ENCODE data around the gene ARHGAP6. TPM values are rescaled to one million over a fixed set of nuclear protein-coding genes. Genes with fewer than 3 reads are reported as not detected.
A peak's percentile ranks its signal among the peaks of the same experiment; 100 is the strongest.

ARHGAP6 gene
- total and polyA plus RNA-seq, 9 of the 15 experiments (the other 6 are each of a cell fraction or from before 2014, with no cell fraction given) = 12.5 to 63.6 (median 41.8) TPM

- Histone ChIP-seq H3K79me2 (ENCODE audit: control insufficient read depth, insufficient read depth, low read length) (peaks cover 31% of the 10 kb centered on the region), H3K4me1 (replicated peaks in 1 of 2; ENCODE audit: control insufficient read depth in 2 of 2, insufficient read depth in 2 of 2, low read length in 2 of 2) (peaks cover 0 to 9% of the 10 kb centered on the region in 2 experiments; a peak in 2 of 5 replicates), H3K9ac (ENCODE audit: insufficient read depth in 1 of 2, low read depth in 2 of 2, low read length in 2 of 2) (no peak overlapping the region), H3K27me3 (ENCODE audit: control insufficient read depth in 2 of 2, insufficient read depth in 2 of 2, low read length in 2 of 2) (no peaks in the 10 kb centered on the region), H3K9me1 (ENCODE audit: control insufficient read depth, insufficient read depth, low read length) (no peaks in the 10 kb centered on the region), H3K4me3 (no peak overlapping the region), H2AFZ (ENCODE audit: low read depth, low read length) (no peak overlapping the region), H4K20me1 (replicated peaks; ENCODE audit: control insufficient read depth, insufficient read depth, low read length) (no peaks in the 10 kb centered on the region), H3K27ac (ENCODE audit: extremely low read depth, low read depth, low read length) (no peak overlapping the region), H3K36me3 (ENCODE audit: control insufficient read depth, insufficient read depth, low read length) (peaks cover 22% of the 10 kb centered on the region; the same call in 2 of the 3 replicates), H3K9me3 (replicated peaks; ENCODE audit: control insufficient read depth, insufficient read depth, low read depth, low read length) (no peaks in the 10 kb centered on the region), H3K4me2 (ENCODE audit: insufficient read depth, low read length) (no peak overlapping the region)
- DNase-seq (ENCODE audit: extremely low read depth in 1 of 4, low spot score in 3 of 4) (no peak), ATAC-seq (no peak), FAIRE-seq (no peak)
- 59% methylated on average over 2 of the region's 2 CpGs for WGBS (ENCODE audit: insufficient coverage, low coverage, missing lambda C conversion rate)
- TF ChIP-seq CREB1 (IDR thresholded peaks at IDR 0.05) (no peak), CREB1 (CRISPR knock-in tag; IDR thresholded peaks at IDR 0.05) (no peak), CEBPB (tag; IDR thresholded peaks at IDR 0.05) (peak; percentile 36; the same call in 1 of the 2 replicates), TRIM28 (IDR thresholded peaks at IDR 0.05) (no peak), CEBPG (CRISPR knock-in tag; IDR thresholded peaks at IDR 0.05) (no peak), CEBPG (tag; conservative IDR thresholded peaks at IDR 0.05 in 1 of 2, IDR thresholded peaks at IDR 0.05 in 1 of 2) (peak in 1 of 2 experiments; percentile 31; a peak in 1 of 4 replicates)
- CTCF ChIA-PET (ENCODE audit: low intra/inter-chr PET ratio) = no interaction called here
- intact Hi-C loops (cut with micrococcal nuclease) (no loop called here), in situ Hi-C loops (cut with MboI) (no loop called here)
- BruUV-seq (replicated peaks) = no TSS peak
- POLR2A ChIA-PET = no interaction called here
Measured at GRCh38 chrX:11244636-11245035, 421.1 kb downstream of the ARHGAP6 start.

DNA sequence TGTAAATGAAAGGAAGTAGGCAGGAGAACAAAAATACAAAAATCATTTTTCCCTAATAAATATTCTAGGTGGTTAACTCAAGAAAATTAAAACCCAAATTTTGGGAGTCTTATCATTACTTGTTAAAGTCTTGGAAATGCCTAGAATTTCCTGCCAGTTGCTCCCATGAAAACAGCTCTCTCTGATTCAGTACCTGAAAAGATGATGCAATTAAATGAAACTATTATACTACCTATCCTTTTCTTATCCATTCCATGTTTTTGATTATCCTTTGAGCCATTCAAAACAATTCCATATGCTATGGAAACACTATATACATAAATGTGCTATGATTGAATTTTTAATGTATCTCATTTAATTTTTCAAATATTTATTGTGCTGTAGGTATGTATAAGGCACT lies 423.0 kb downstream of the ARHGAP6 start:
- ATAC-seq (peak; percentile 37; the same call in 2 of the 3 replicates), DNase-seq (ENCODE audit: extremely low read depth in 1 of 4, low spot score in 3 of 4) (no peak), FAIRE-seq (no peak)
- Histone ChIP-seq H2AFZ (ENCODE audit: low read depth, low read length) (no peak overlapping the region), H3K79me2 (ENCODE audit: control insufficient read depth, insufficient read depth, low read length) (peaks cover 36% of the 10 kb centered on the region), H3K27ac (ENCODE audit: extremely low read depth, low read depth, low read length) (no peak overlapping the region), H3K4me1 (replicated peaks in 1 of 2; ENCODE audit: control insufficient read depth in 2 of 2, insufficient read depth in 2 of 2, low read length in 2 of 2) (peaks cover 0 to 9% of the 10 kb centered on the region in 2 experiments; a peak in 3 of 5 replicates), H3K4me3 (no peak overlapping the region), H3K4me2 (ENCODE audit: insufficient read depth, low read length) (no peak overlapping the region), H3K9ac (ENCODE audit: insufficient read depth in 1 of 2, low read depth in 2 of 2, low read length in 2 of 2) (no peak overlapping the region), H3K36me3 (ENCODE audit: control insufficient read depth, insufficient read depth, low read length) (peaks cover 28% of the 10 kb centered on the region; the same call in 2 of the 3 replicates), H3K9me1 (ENCODE audit: control insufficient read depth, insufficient read depth, low read length) (no peaks in the 10 kb centered on the region), H3K9me3 (replicated peaks; ENCODE audit: control insufficient read depth, insufficient read depth, low read depth, low read length) (no peaks in the 10 kb centered on the region), H4K20me1 (replicated peaks; ENCODE audit: control insufficient read depth, insufficient read depth, low read length) (no peaks in the 10 kb centered on the region), H3K27me3 (ENCODE audit: control insufficient read depth in 2 of 2, insufficient read depth in 2 of 2, low read length in 2 of 2) (no peaks in the 10 kb centered on the region)
- in situ Hi-C loops (cut with MboI) (no loop called here), intact Hi-C loops (cut with micrococcal nuclease) (no loop called here)
- BruUV-seq (replicated peaks) = no TSS peak
- CTCF ChIA-PET (ENCODE audit: low intra/inter-chr PET ratio) = no interaction called here
- POLR2A ChIA-PET = interaction anchor here (1.4 kb wide), 1 partner anchor 12 kb away, joined by 10 read pairs; no protein-coding TSS in a partner anchor
- TF ChIP-seq, protein P1, sequence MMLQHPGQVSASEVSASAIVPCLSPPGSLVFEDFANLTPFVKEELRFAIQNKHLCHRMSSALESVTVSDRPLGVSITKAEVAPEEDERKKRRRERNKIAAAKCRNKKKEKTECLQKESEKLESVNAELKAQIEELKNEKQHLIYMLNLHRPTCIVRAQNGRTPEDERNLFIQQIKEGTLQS (IDR thresholded peaks at IDR 0.05) = peak; percentile 84
- TF ChIP-seq, protein P1 (CRISPR knock-in tag; conservative IDR thresholded peaks at IDR 0.05) = no peak
- TF ChIP-seq TFAM (CRISPR knock-in tag; conservative IDR thresholded peaks at IDR 0.05) (no peak), ZNF324 (CRISPR knock-in tag; IDR thresholded peaks at IDR 0.05) (no peak), ZNF175 (CRISPR knock-in tag; IDR thresholded peaks at IDR 0.05; ENCODE audit: low read depth) (0 out of 2 replicates have a peak, but pooled peaks have one; percentile 23), CCAR2 (IDR thresholded peaks at IDR 0.05; ENCODE audit: low read depth, low read length) (no peak), ZSCAN32 (CRISPR knock-in tag; IDR thresholded peaks at IDR 0.05) (peak; percentile 72; the same call in 1 of the 2 replicates), ZNF584 (CRISPR knock-in tag; IDR thresholded peaks at IDR 0.05; ENCODE audit: low read depth) (peak; percentile 42; the same call in 1 of the 2 replicates), EP300 (IDR thresholded peaks at IDR 0.05; ENCODE audit: low read length) (peak; percentile 51; the same call in 1 of the 2 replicates), TRIM24 (IDR thresholded peaks at IDR 0.05) (peak; percentile 72 to 81; a peak in 2 of 4 replicates), POLR2H (tag; IDR thresholded peaks at IDR 0.05; ENCODE audit: low read depth) (peak; percentile 47; the same call in 1 of the 2 replicates), ZNF143 (CRISPR knock-in tag; IDR thresholded peaks at IDR 0.05) (no peak)
- TF ChIP-seq, protein P2, sequence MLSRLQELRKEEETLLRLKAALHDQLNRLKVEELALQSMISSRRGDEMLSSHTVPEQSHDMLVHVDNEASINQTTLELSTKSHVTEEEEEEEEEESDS (CRISPR knock-in tag; IDR thresholded peaks at IDR 0.05) = no peak
